ENCODE measurements around the gene REX1BD. TPM values are rescaled to one million over a fixed set of nuclear protein-coding genes. Genes with fewer than 3 reads are reported as not detected.
A peak's percentile ranks its signal among the peaks of the same experiment; 100 is the strongest.

Gene REX1BD
- total and polyA plus RNA-seq, 2 of the 13 experiments (the other 11 are each of a cell fraction or from before 2014, with no cell fraction given) = 7.5 to 25.4 TPM

DNA sequence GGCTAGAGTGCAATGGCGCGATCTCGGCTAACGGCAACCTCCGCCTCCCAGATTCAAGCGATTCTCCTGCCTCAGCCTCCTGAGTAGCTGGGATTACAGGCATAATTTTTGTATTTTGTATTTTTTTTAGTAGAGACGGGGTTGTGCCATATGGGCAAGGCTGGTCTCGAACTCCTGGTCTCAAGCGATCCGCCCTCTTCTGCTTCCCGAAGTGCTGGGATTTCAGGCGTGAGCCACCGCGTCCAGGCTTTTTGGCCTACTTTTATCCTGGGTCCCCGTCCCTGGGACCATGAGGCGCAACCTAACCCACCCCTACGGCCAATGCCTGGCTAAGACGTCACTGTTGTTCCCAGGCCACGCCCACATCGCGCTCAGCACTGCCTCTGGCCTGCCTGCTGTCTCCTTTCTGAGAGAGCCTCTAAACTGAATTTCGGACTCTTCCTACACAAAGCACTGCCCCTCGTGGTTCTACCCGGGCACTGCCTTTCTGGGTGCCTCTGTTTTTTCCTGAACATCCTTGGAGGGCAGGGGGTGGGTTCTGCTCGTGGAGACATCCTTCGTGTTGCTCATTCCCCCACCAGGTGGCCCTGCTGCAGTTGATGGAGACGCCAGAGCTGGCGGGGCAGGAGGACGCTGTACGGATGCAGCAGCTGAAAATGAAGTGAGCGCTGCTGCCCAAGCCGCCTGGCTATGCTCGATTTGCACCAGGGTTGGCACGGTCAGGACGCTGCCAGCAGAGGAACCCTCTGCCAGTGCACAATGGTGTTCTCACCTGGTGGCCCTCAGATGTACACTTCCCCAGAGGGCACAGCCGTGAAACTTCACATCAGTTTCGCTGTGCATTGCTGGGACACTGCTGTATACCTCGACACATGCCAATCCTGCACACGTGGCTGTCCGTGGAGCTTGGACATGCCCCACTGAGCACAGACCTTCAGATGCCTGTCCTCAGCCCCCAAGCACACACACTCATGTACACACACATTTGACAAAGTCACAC is 2.0 kb downstream of the REX1BD start (continued):
- no peak for TF ChIP-seq MAZ (IDR thresholded peaks at IDR 0.05; ENCODE audit: borderline replicate concordance, low read depth, low read length)
- 0 out of 2 replicates have a peak, but pooled peaks have one; percentile 47 for TF ChIP-seq MAZ (CRISPR knock-in tag; IDR thresholded peaks at IDR 0.05; ENCODE audit: low read depth)
- TF ChIP-seq KDM2A (CRISPR knock-in tag; IDR thresholded peaks at IDR 0.05; ENCODE audit: borderline replicate concordance, low read depth) = peak; percentile 63; the same call in 1 of the 2 replicates
- TF ChIP-seq HNRNPL (IDR thresholded peaks at IDR 0.05; ENCODE audit: low read depth, low read length) = peak; percentile 78; the same call in 1 of the 2 replicates
- TF ChIP-seq ZNF772 (CRISPR knock-in tag; IDR thresholded peaks at IDR 0.05) = 0 out of 2 replicates have a peak, but pooled peaks have one; percentile 20
- TF ChIP-seq MYNN (CRISPR knock-in tag; IDR thresholded peaks at IDR 0.05; ENCODE audit: low read depth) = no peak
- TF ChIP-seq, protein P1, sequence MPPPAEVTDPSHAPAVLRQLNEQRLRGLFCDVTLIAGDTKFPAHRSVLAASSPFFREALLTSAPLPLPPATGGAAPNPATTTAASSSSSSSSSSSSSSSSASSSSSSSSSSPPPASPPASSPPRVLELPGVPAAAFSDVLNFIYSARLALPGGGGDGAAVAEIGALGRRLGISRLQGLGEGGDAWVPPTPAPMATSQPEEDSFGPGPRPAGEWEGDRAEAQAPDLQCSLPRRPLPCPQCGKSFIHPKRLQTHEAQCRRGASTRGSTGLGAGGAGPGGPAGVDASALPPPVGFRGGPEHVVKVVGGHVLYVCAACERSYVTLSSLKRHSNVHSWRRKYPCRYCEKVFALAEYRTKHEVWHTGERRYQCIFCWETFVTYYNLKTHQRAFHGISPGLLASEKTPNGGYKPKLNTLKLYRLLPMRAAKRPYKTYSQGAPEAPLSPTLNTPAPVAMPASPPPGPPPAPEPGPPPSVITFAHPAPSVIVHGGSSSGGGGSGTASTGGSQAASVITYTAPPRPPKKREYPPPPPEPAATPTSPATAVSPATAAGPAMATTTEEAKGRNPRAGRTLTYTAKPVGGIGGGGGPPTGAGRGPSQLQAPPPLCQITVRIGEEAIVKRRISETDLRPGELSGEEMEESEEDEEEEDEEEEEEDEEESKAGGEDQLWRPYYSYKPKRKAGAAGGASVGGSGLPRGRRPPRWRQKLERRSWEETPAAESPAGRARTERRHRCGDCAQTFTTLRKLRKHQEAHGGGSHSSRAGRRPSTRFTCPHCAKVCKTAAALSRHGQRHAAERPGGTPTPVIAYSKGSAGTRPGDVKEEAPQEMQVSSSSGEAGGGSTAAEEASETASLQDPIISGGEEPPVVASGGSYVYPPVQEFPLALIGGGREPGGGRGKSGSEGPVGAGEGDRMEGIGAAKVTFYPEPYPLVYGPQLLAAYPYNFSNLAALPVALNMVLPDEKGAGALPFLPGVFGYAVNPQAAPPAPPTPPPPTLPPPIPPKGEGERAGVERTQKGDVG (CRISPR knock-in tag; IDR thresholded peaks at IDR 0.05; ENCODE audit: borderline replicate concordance) = peak; percentile 93
- 0 out of 2 replicates have a peak, but pooled peaks have one; percentile 49 for TF ChIP-seq ZNF552 (CRISPR knock-in tag; IDR thresholded peaks at IDR 0.05; ENCODE audit: borderline replicate concordance)
- TF ChIP-seq RBM22 (optimal IDR thresholded peaks at IDR 0.05; ENCODE audit: low read length) = peak; percentile 37
- no peak for TF ChIP-seq KDM5B (CRISPR knock-in tag; IDR thresholded peaks at IDR 0.05; ENCODE audit: borderline replicate concordance)
- TF ChIP-seq ZKSCAN5 (CRISPR knock-in tag; IDR thresholded peaks at IDR 0.05) = no peak
- TF ChIP-seq ATF1 (CRISPR knock-in tag; IDR thresholded peaks at IDR 0.05) = 0 out of 2 replicates have a peak, but pooled peaks have one; percentile 54
- TF ChIP-seq, protein P2, sequence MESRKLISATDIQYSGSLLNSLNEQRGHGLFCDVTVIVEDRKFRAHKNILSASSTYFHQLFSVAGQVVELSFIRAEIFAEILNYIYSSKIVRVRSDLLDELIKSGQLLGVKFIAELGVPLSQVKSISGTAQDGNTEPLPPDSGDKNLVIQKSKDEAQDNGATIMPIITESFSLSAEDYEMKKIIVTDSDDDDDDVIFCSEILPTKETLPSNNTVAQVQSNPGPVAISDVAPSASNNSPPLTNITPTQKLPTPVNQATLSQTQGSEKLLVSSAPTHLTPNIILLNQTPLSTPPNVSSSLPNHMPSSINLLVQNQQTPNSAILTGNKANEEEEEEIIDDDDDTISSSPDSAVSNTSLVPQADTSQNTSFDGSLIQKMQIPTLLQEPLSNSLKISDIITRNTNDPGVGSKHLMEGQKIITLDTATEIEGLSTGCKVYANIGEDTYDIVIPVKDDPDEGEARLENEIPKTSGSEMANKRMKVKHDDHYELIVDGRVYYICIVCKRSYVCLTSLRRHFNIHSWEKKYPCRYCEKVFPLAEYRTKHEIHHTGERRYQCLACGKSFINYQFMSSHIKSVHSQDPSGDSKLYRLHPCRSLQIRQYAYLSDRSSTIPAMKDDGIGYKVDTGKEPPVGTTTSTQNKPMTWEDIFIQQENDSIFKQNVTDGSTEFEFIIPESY (CRISPR knock-in tag; IDR thresholded peaks at IDR 0.05) = peak; percentile 93
- TF ChIP-seq ZNF3 (CRISPR knock-in tag; IDR thresholded peaks at IDR 0.05) = 0 out of 2 replicates have a peak, but pooled peaks have one; percentile 31
- TF ChIP-seq ZFX (CRISPR knock-in tag; IDR thresholded peaks at IDR 0.05; ENCODE audit: low read depth) = peak; percentile 29; the same call in 1 of the 2 replicates
- TF ChIP-seq GABPA (IDR thresholded peaks at IDR 0.05; ENCODE audit: low read depth, low read length) = 0 out of 2 replicates have a peak, but pooled peaks have one; percentile 18
- TF ChIP-seq GABPA (CRISPR knock-in tag; IDR thresholded peaks at IDR 0.05; ENCODE audit: low read depth) = no peak
- TF ChIP-seq NRL (CRISPR knock-in tag; IDR thresholded peaks at IDR 0.05; ENCODE audit: borderline replicate concordance) = 0 out of 2 replicates have a peak, but pooled peaks have one; percentile 29
- TF ChIP-seq, protein P3, sequence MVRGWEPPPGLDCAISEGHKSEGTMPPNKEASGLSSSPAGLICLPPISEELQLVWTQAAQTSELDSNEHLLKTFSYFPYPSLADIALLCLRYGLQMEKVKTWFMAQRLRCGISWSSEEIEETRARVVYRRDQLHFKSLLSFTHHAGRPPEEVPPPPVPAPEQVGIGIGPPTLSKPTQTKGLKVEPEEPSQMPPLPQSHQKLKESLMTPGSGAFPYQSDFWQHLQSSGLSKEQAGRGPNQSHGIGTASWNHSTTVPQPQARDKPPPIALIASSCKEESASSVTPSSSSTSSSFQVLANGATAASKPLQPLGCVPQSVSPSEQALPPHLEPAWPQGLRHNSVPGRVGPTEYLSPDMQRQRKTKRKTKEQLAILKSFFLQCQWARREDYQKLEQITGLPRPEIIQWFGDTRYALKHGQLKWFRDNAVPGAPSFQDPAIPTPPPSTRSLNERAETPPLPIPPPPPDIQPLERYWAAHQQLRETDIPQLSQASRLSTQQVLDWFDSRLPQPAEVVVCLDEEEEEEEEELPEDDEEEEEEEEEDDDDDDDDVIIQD (CRISPR knock-in tag; IDR thresholded peaks at IDR 0.05; ENCODE audit: low read depth) = no peak
- TF ChIP-seq TP53 (CRISPR knock-in tag; conservative IDR thresholded peaks at IDR 0.05) = no peak
